ENCODE data around the gene SYTL1. TPM values are rescaled to one million over a fixed set of nuclear protein-coding genes. Genes with fewer than 3 reads are reported as not detected.
A peak's percentile ranks its signal among the peaks of the same experiment; 100 is the strongest.

Gene SYTL1
- total RNA-seq, 1 donor from 2014 or later: 0.65 TPM

GRCh38 chr1:27358038-27358927 is 16.5 kb downstream of the SYTL1 start:
- no peak for DNase-seq (ENCODE audit: low spot score)
- intact Hi-C loops (cut with DNase I): loop anchor here (5.0 kb wide), 1 partner anchor 34 kb away; the partner anchor contains the start of gene GPR3

GRCh38 chr1:27358928-27359313 is 17.1 kb downstream of the SYTL1 start:
- intact Hi-C loops (cut with DNase I): loop anchor here (5.0 kb wide), 1 partner anchor 33 kb away; the partner anchor contains the start of gene GPR3
- no peak for DNase-seq (ENCODE audit: low spot score)

GRCh38 chr1:27359822-27360158 is 18.0 kb downstream of the SYTL1 start:
- no peak for DNase-seq (ENCODE audit: low spot score)
- intact Hi-C loops (cut with DNase I): loop anchor here (5.0 kb wide), 1 partner anchor 33 kb away; the partner anchor contains the start of gene GPR3

GRCh38 chr1:27360159-27361043 is 18.6 kb downstream of the SYTL1 start:
- no peak for DNase-seq (ENCODE audit: low spot score)
- intact Hi-C loops (cut with DNase I): no loop called here

- intact Hi-C loops (cut with DNase I): no loop called here
Observed at GRCh38 chr1:27361044-27361402, 19.2 kb downstream of the SYTL1 start.

GRCh38 chr1:27361553-27361952 is 19.7 kb downstream of the SYTL1 start:
- intact Hi-C loops (cut with DNase I): no loop called here
- DNase-seq (ENCODE audit: low spot score): no peak

More at GRCh38 chr1:27361044-27361402, 19.2 kb downstream of the SYTL1 start:
- no peak for DNase-seq (ENCODE audit: low spot score)

- intact Hi-C loops (cut with DNase I): no loop called here
- DNase-seq (ENCODE audit: low spot score): no peak
Observed at GRCh38 chr1:27363766-27364695, 22.2 kb downstream of the SYTL1 start.

- DNase-seq (ENCODE audit: low spot score): no peak
- intact Hi-C loops (cut with DNase I): loop anchor here (5.0 kb wide), 1 partner anchor 43 kb away; the partner anchor contains the start of gene TMEM222
Observed at GRCh38 chr1:27364696-27365371, 23.0 kb downstream of the SYTL1 start.

- intact Hi-C loops (cut with DNase I): loop anchor here (2.0 to 5.0 kb wide), 2 partner anchors 27 to 43 kb away; partner anchors contain the start of genes GPR3 and TMEM222
- peak; percentile 97 for DNase-seq (ENCODE audit: low spot score)
Observed at GRCh38 chr1:27365372-27366112, 23.7 kb downstream of the SYTL1 start.

- DNase-seq (ENCODE audit: low spot score): peak; percentile 93
- intact Hi-C loops (cut with DNase I): loop anchor here (2.0 to 5.0 kb wide), 2 partner anchors 27 to 44 kb away; partner anchors contain the start of genes GPR3 and TMEM222
Observed at GRCh38 chr1:27366113-27366410, 24.2 kb downstream of the SYTL1 start.

GRCh38 chr1:27366411-27367159 is 24.8 kb downstream of the SYTL1 start, which contains the start of gene MAP3K6:
MAP3K6 (minus strand) TSS chr1:27366961; CDS start chr1:27366597, 364 bp downstream.
- peak; percentile 93 for DNase-seq (ENCODE audit: low spot score)
- intact Hi-C loops (cut with DNase I): loop anchor here (2.0 to 5.0 kb wide), 2 partner anchors 26 to 44 kb away; partner anchors contain the start of genes GPR3 and TMEM222

GRCh38 chr1:27367160-27367650 is 25.4 kb downstream of the SYTL1 start:
- intact Hi-C loops (cut with DNase I): loop anchor here (2.0 to 5.0 kb wide), 2 partner anchors 26 to 45 kb away; partner anchors contain the start of genes GPR3 and TMEM222
- DNase-seq (ENCODE audit: low spot score): no peak

- DNase-seq (ENCODE audit: low spot score): no peak
- intact Hi-C loops (cut with DNase I): loop anchor here (5.0 kb wide), 1 partner anchor 47 kb away; the partner anchor contains the start of gene TMEM222
Observed at GRCh38 chr1:27368869-27369582, 27.2 kb downstream of the SYTL1 start.

- no peak for DNase-seq (ENCODE audit: low spot score)
- intact Hi-C loops (cut with DNase I): no loop called here
Observed at GRCh38 chr1:27372022-27372807, 30.4 kb downstream of the SYTL1 start.

Measured in cardiac septum (tissue), 1 donor.